Measurements from ENCODE around the gene NPAS3. TPM values are rescaled to one million over a fixed set of nuclear protein-coding genes. Genes with fewer than 3 reads are reported as not detected.

The NPAS3 gene
- total and polyA plus RNA-seq, 2 donors (not counting 3 experiments of a cell fraction or from before 2014, with no cell fraction given) = 0.10 to 0.13 TPM

- no peak for FAIRE-seq
- no TSS peak for BruUV-seq (replicated peaks)
- H3K36me3 ChIP-seq (ENCODE audit: control insufficient read depth in 2 of 2, extremely low read depth in 1 of 2, insufficient read depth in 2 of 2, low read length in 2 of 2) = no peaks in the 10 kb centered on the region
Observed at GRCh38 chr14:33846100-33846824, 907.6 kb downstream of the NPAS3 start.

More at GRCh38 chr14:33846100-33846824, 907.6 kb downstream of the NPAS3 start:
- Histone ChIP-seq H3K9me3 (replicated peaks; ENCODE audit: control insufficient read depth, insufficient read depth, low read length) (no peaks in the 10 kb centered on the region), H3K9ac (replicated peaks; ENCODE audit: extremely low read depth, insufficient read depth, low read length) (no peak overlapping the region), H3K79me2 (ENCODE audit: control insufficient read depth, insufficient read depth, low read length) (no peaks in the 10 kb centered on the region), H3K4me1 (ENCODE audit: control insufficient read depth, extremely low read depth, insufficient read depth, low read length) (no peaks in the 10 kb centered on the region), H3K4me3 (replicated peaks in 1 of 3; ENCODE audit: insufficient read depth in 1 of 3, low read depth in 1 of 3, low read length in 3 of 3) (no peak overlapping the region), H2AFZ (ENCODE audit: low read depth, low read length) (no peak overlapping the region), H3K4me2 (ENCODE audit: insufficient read depth, low read length) (no peak overlapping the region), H3K27me3 (ENCODE audit: control insufficient read depth in 2 of 2, insufficient read depth in 2 of 2, low read length in 2 of 2) (no peaks in the 10 kb centered on the region), H3K27ac (ENCODE audit: insufficient read depth, low read depth, low read length) (no peak overlapping the region), H3K9me1 (replicated peaks; ENCODE audit: control insufficient read depth, extremely low read depth, insufficient read depth, low read length) (no peaks in the 10 kb centered on the region), H4K20me1 (replicated peaks; ENCODE audit: control insufficient read depth, extremely low read depth, insufficient read depth, low read length) (no peaks in the 10 kb centered on the region)
- DNase-seq (ENCODE audit: low read depth, low spot score) = no peak
- ChIA-PET POLR2A (no interaction called here), CTCF (interaction anchor here (4.2 to 13.1 kb wide), 3 partner anchors 250 to 382 kb away, joined by 24 to 407 read pairs (median 244); no protein-coding TSS in a partner anchor)
- intact Hi-C loops (cut with micrococcal nuclease) (no loop called here), dilution Hi-C loops (cut with MboI; ENCODE audit: extremely low pct_ligation_motif_present, low sequenced_read_pairs) (no loop called here)
- TF ChIP-seq GATA2 (IDR thresholded peaks at IDR 0.05; ENCODE audit: insufficient read depth, insufficient read length, low read depth, low read length) = no peak
- TF ChIP-seq FOS (IDR thresholded peaks at IDR 0.05; ENCODE audit: borderline replicate concordance, insufficient read depth, low read length) = no peak
- TF ChIP-seq CTCF (IDR thresholded peaks at IDR 0.05; ENCODE audit: extremely low read depth in 1 of 2, insufficient read depth in 1 of 2, low read depth in 1 of 2, low read length in 2 of 2) = no peak
- TF ChIP-seq JUN (IDR thresholded peaks at IDR 0.05; ENCODE audit: borderline replicate concordance, insufficient read depth, insufficient read length, low read depth) = no peak

Measured in endothelial cell of umbilical vein (primary cell).